Nephron progenitor cell (in vitro differentiated cells): Measurements from ENCODE around the gene RNGTT.

ENCODE experiments used
- DNase-seq: peaks from one replicate; pipeline ENCODE4 v3.0.0; 2021
- H3K27ac Mint-ChIP-seq: 2 replicates; pipeline ENCODE4 v1.8.0; 2021; ENCODE audit warnings: mild to moderate bottlenecking, moderate library complexity, mixed read lengths
- H3K27me3 Mint-ChIP-seq: 2 replicates; pipeline ENCODE4 v1.8.0; 2021; ENCODE audit warnings: mild to moderate bottlenecking, low read depth, mixed read lengths; ENCODE audit not compliant: poor library complexity
- H3K36me3 Mint-ChIP-seq: 2 replicates; pipeline ENCODE4 v1.8.0; 2021; ENCODE audit warnings: low read depth, mixed read lengths
- H3K4me1 Mint-ChIP-seq: 2 replicates; pipeline ENCODE4 v1.8.0; 2021; ENCODE audit warnings: mixed read lengths
- H3K4me3 Mint-ChIP-seq: 2 replicates; pipeline ENCODE4 v1.8.0; 2021; ENCODE audit warnings: mild to moderate bottlenecking, moderate library complexity, mixed read lengths
- H3K9me3 Mint-ChIP-seq: 2 replicates; pipeline ENCODE4 v1.8.0; 2021; ENCODE audit warnings: mild to moderate bottlenecking, moderate library complexity, mixed read lengths
- TF ChIP-seq, protein P1 (sequence below): fragments of 200-600 bp; sonication (generic); IDR thresholded peaks from 2 replicates; pipeline ENCODE4 v1.5.0; 2021; ENCODE audit warnings: antibody characterized with exemption

Gene RNGTT

GRCh38 chr6:88663801-88664200 is 299.6 kb downstream of the RNGTT start:
- Mint-ChIP-seq H3K4me3 (no peak overlapping the region), H3K9me3 (peaks cover 56% of the 10 kb centered on the region), H3K4me1 (no peaks in the 10 kb centered on the region), H3K27ac (no peak overlapping the region), H3K27me3 (no peaks in the 10 kb centered on the region), H3K36me3 (peaks cover 90% of the 10 kb centered on the region)
- TF ChIP-seq, protein P1, sequence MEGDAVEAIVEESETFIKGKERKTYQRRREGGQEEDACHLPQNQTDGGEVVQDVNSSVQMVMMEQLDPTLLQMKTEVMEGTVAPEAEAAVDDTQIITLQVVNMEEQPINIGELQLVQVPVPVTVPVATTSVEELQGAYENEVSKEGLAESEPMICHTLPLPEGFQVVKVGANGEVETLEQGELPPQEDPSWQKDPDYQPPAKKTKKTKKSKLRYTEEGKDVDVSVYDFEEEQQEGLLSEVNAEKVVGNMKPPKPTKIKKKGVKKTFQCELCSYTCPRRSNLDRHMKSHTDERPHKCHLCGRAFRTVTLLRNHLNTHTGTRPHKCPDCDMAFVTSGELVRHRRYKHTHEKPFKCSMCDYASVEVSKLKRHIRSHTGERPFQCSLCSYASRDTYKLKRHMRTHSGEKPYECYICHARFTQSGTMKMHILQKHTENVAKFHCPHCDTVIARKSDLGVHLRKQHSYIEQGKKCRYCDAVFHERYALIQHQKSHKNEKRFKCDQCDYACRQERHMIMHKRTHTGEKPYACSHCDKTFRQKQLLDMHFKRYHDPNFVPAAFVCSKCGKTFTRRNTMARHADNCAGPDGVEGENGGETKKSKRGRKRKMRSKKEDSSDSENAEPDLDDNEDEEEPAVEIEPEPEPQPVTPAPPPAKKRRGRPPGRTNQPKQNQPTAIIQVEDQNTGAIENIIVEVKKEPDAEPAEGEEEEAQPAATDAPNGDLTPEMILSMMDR = no peak
- DNase-seq = no peak

DNA sequence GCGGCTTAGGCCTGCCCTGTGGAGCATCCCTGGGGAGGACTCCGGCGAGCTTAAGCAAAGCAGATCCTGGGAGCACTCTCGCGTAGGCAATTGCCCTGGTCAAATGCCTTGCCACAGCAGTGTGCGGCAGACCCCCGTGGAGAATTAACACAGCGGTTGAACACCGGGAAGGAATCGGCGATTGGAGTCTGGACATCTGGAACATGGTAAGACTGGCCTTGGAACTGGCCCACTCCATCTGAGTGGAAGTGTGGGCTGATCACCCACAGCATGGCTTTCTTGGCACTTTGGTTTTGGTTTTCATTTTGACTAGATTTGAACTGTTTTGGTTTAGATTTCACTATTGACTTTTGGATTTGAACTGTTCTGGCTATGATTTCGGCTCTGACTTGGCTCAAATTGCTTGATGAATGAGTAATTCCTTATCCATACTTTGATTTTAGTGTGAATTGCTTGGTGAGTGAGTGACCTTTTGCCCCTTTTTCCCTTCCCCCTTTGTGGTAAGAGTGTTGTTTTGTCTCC is 300.7 kb downstream of the RNGTT start:
- H3K36me3 Mint-ChIP-seq = peaks cover 95% of the 10 kb centered on the region
- H3K4me3 Mint-ChIP-seq = no peak overlapping the region
- TF ChIP-seq, protein P1 = no peak
- no peak for DNase-seq
- peaks cover 2% of the 10 kb centered on the region for H3K27me3 Mint-ChIP-seq
- H3K9me3 Mint-ChIP-seq = peaks cover 52% of the 10 kb centered on the region
- no peak overlapping the region for H3K27ac Mint-ChIP-seq
- no peaks in the 10 kb centered on the region for H3K4me1 Mint-ChIP-seq

DNA sequence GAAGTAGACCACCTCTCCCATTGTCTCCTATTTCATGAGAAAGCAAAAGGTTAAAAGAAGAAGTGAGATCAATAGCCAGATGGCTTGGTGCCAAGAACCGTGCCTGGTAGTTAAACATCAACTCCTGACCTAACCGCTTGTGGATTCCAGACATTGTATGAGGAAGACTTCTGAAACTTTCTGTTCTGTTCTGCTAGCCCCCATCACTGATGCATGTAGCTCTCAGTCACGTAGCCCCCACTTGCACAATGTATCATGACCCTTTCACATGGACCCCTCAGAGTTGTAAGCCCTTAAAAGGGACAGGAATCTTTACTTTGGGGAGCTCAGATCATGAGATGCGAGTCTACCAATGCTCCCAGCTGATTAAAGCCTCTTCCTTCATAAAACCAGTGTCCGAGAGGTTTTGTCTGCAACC is 301.2 kb downstream of the RNGTT start:
- Mint-ChIP-seq H3K27me3 (peaks cover 2% of the 10 kb centered on the region), H3K4me1 (no peaks in the 10 kb centered on the region), H3K4me3 (no peak overlapping the region), H3K36me3 (peaks cover 93% of the 10 kb centered on the region), H3K9me3 (peaks cover 55% of the 10 kb centered on the region), H3K27ac (no peak overlapping the region)
- TF ChIP-seq, protein P1 = no peak
- DNase-seq = no peak

GRCh38 chr6:88661136-88661535 is 302.3 kb downstream of the RNGTT start:
- no peak for DNase-seq
- H3K27me3 Mint-ChIP-seq = peaks cover 2% of the 10 kb centered on the region
- no peak overlapping the region for H3K4me3 Mint-ChIP-seq
- H3K27ac Mint-ChIP-seq = no peak overlapping the region
- no peaks in the 10 kb centered on the region for H3K4me1 Mint-ChIP-seq
- TF ChIP-seq, protein P1 = no peak
- peaks cover 56% of the 10 kb centered on the region for H3K9me3 Mint-ChIP-seq
- H3K36me3 Mint-ChIP-seq = peaks cover 90% of the 10 kb centered on the region

- H3K4me1 Mint-ChIP-seq = no peaks in the 10 kb centered on the region
- H3K9me3 Mint-ChIP-seq = peaks cover 22% of the 10 kb centered on the region
- TF ChIP-seq, protein P1 = no peak
- DNase-seq = no peak
- no peak overlapping the region for H3K27ac Mint-ChIP-seq
- peaks cover 37% of the 10 kb centered on the region for H3K36me3 Mint-ChIP-seq
- no peak overlapping the region for H3K4me3 Mint-ChIP-seq
- H3K27me3 Mint-ChIP-seq = peaks cover 2% of the 10 kb centered on the region
Observed at GRCh38 chr6:88655586-88655985, 307.8 kb downstream of the RNGTT start.

- Mint-ChIP-seq H3K9me3 (peaks cover 6% of the 10 kb centered on the region), H3K4me1 (no peaks in the 10 kb centered on the region), H3K27me3 (peaks cover 2% of the 10 kb centered on the region), H3K27ac (no peak overlapping the region), H3K4me3 (no peak overlapping the region), H3K36me3 (peaks cover 22% of the 10 kb centered on the region)
- no peak for DNase-seq
- TF ChIP-seq, protein P1 = no peak
Observed at GRCh38 chr6:88653936-88654335, 309.5 kb downstream of the RNGTT start.
